Putamen (tissue), 1 donor: Measurements from ENCODE around the gene IL7R.
"Not testable (repeated sequence)": the region's sequence is repeated elsewhere in the genome, so short reads cannot be mapped to it uniquely, and the experiment has no call there.

Experiments
- DNase-seq: peaks from one replicate; pipeline ENCODE4 v3.0.0-alpha.2; 2016; ENCODE audit warnings: low spot score

Gene IL7R

DNA sequence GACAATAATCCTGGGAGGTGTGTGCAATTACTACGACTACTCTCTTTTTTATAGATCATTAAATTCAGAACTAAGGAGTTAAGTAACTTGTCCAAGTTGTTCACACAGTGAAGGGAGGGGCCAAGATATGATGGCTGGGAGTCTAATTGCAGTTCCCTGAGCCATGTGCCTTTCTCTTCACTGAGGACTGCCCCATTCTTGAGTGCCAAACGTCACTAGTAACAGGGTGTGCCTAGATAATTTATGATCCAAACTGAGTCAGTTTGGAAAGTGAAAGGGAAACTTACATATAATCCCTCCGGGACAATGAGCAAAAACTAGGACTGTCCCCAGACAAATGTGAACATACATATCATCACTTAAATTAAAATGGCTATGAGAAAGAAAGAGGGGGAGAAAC lies 20.2 kb downstream of the IL7R start:
- no peak for DNase-seq

GRCh38 chr5:35877655-35878054 lies 21.0 kb downstream of the IL7R start:
- no peak for DNase-seq

- no peak for DNase-seq
These were observed 21.4 kb downstream of the IL7R start for GRCh38 chr5:35878079-35878478.

GRCh38 chr5:35879096-35879495 lies 22.4 kb downstream of the IL7R start:
- no peak for DNase-seq

DNA sequence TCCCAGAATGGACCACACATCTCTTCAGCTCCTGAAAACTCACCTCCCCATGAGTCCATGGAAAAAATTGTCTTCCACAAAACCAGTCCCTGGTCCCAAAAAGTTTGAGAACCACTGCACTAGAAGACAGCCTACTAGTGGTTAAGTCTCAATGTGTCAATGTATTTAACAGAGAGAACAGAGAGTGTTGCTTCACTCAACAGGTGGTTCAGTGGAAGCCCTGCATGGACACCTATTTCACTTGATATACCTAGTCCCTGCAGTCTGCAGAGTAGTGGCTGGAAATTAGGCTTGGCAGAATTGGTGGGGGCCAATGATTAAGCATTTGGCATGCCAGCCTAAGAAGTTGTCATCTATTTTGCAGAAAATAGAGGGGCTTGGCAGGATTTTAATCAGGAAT lies 23.0 kb downstream of the IL7R start:
- no peak for DNase-seq

DNA sequence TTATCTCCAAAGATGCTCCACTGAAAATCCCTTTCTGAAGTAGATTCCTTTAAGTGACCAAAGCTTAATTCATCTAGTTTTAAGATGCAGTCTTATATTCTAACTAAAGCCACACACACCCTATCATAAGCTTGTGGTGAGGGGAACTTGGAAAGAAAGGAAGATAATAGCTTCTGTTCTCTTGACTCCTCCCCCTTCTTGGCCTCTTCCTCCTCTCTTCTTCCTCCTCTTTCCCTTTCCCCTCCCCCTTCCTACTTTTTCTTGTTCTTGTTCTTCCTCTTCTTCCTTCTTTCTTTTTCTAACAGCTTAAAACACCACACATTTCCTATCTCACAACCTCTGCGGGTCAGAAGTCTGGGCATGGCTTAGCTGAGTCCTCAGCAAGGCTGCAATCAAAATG lies 23.5 kb downstream of the IL7R start:
- DNase-seq, result no peak

GRCh38 chr5:35881758-35882157 lies 25.1 kb downstream of the IL7R start:
- no peak for DNase-seq

GRCh38 chr5:35884191-35884769 lies 27.6 kb downstream of the IL7R start:
- no peak for DNase-seq

DNA sequence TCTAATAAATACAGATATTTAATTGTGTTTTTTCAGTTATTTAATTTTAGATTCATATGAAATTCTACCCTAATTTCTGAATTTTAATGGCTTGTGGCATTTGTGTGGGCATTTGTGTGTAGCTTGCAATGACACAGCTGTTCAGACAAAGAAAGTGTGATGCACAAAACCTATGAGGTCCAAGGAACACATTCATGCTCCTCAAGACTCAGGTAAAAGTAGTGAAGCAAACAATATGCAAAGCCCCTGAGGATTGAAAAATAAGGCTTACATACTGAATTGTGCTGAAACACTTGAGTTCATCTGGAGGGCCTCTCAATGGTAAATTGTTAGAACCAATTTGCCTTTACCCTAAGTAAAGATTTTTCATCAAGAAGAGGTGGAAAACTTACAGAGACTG lies 28.1 kb downstream of the IL7R start:
- no peak for DNase-seq

GRCh38 chr5:35886381-35886780 lies 29.7 kb downstream of the IL7R start:
- no peak for DNase-seq

- DNase-seq, result no peak
These were observed 30.8 kb downstream of the IL7R start for GRCh38 chr5:35887321-35888100.

DNA sequence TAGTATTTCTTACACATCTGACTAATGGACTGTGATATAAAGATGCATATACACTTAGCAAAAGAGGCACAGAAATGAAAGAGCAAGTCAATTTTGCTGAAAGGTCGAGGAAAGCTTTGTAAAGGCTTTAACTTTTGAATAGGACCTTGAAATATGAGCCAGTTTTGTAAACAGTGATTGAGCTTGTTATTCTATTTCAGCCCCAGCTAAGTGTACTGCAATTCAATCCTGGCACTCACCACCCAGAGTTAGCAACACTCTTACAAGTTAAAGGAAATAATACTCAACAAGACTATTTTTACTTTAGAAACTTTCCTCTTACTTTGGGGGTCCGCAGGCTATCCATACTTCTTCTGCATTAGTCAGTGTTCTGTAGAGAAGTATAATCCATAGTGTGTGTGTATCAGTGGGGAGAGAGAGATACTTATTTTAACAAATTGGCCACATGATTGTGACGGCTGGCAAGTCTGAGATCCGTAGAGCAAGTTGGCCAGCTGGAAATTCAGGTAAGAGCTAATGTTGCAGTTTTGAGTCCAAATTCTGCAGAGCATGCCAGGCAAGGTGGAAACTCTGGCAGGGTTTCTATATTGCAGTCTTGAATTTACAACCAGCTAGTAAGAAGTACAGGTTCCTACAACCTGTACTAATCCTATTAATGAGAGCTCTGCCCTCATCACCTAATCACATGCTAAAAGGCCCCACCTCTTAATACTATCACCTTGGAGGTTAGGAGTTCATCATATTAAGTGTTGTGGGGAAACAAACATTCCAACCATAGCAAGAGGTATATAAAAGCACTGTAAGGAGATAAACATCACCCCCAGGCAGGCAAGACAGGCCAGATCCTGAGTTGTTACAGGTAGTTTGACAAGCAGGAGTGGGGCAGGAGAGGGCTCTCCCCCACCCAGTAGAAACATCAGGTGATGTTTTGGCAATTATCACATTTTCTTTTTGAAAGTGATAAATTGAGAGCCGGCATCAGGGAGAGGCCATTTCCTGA lies 33.6 kb downstream of the IL7R start:
- no peak for DNase-seq

DNA sequence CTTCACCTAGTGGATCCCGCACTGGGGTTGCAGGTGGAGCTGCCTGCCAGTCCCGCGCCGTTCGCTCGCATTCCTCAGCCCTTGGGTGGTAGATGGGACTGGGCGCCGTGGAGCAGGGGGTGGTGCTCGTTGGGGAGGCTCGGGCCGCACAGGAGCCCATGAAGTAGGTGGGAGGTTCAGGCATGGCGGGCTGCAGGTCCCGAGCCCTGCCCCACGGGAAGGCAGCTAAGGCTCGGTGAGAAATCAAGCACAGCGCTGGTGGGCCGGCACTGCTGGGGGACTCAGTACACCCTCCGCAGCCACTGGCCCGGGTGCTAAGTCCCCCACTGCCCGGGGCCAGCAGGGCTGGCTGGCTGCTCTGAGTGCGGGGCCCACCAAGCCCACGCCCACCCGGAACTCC lies 36.1 kb downstream of the IL7R start:
- DNase-seq, result not testable (repeated sequence)

- no peak for DNase-seq
These were observed 37.4 kb downstream of the IL7R start for GRCh38 chr5:35894131-35894530.

GRCh38 chr5:35898952-35899660 lies 42.4 kb downstream of the IL7R start:
- DNase-seq, result no peak

DNA sequence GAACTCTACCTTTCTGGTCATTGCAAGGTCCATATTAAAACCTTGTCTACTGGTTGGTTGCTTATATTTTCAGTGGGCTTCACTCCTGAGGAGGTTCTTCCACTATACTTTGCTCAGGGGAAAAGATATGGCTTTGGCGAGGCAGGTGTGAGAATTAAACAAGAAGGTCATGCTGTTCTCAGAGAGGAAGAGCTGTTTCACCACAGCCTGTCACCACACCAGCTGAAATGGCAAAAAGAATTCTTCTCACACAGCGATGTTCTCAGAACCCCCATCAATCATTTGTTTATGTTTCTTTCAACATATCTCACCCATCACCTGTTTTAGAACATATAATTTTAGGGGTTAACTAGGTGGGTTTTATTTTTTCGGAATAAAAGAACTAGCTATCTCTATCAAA lies 43.1 kb downstream of the IL7R start:
- DNase-seq, result no peak

DNA sequence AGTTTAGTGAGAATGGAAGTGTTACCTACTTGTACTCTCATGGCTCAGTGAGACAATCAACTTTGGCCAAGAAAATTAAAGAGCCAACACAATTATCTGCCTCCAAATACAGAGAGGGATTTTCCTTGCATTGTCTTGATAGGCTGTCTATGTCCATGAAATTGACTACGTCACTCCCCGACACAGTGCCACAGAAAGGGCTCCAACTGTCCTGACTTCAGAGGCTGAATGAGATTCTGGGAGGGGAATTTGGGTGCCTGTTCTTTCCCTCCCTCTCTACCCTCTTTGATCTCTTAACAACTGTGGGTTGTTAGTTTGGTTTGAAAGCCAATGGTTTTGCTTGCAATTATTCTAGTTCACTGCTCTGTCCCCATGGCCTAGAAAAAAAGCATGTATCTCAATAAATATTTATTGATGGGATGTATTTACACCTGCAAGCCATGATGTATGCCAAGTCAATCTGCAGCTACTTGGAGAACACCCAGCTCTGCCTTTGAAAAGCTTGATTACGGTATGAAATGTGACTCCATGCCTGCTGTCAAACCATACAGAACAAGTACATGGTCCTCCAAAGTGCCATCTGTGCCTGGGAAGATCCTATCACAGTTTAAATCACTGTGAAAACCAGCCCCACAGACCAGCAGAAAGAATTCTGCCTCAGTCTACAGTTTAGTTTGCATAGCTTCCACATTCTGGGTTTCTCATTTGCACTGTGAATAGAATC lies 44.4 kb downstream of the IL7R start:
- DNase-seq, result no peak

- DNase-seq, result no peak
These were observed 45.5 kb downstream of the IL7R start for GRCh38 chr5:35902046-35902672.

DNA sequence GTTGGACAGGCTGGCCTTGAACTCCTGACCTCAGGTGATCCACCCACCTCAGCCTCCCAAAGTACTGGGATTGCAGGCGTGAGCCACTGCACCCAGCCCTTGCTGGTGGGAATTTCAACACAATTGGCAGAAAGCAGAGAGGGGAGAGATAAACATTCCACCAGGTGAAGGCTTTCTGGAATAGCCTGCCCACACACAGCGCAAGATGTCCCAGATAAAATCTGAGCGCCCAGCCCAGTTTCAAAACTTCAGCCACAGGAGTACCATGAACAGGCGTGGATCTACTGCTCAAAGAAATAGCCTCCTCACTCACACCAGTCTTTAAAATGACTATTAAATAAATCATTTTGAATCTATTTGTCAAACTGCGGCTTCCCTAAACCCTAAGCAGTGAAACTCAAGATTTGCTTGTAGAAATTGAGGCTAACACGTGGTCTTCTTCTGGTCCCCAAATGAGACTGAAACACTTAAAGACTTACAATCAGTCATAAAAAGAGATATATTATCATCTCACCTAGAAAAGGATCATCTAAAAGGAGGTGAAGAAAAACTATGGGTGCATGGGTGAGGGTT lies 47.0 kb downstream of the IL7R start:
- no peak for DNase-seq

DNA sequence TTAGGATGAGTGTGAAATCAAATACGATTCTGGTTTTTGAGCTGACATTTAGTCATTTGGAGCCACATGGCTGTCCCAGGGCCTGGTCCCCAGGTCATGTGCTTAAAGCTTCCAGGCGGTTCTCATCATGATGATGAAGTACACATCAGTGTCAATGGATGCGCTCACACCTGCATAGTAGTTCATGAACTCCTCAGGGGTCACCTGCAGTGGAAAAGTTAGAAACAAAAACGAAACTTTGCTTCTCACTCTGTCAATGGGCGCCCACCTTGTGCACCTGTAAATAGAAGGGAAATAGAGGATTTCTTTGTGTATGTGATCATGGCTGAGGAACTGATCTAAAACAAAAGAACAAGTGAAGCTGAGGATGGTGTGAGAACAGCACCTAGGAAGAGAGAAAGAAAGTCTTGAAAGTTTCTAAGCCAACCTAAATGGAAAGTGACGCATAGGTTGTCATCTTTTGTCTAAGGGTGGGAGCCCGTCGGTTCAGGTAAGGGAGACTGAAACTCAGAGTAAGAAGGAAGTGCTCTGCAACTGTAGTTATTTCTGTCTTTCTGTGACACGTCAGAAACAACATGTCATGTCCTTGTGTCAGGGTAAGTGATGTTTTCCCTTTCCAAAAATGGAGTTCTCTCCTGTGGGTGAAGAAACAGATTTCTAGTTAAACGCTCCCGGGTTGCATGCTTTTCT lies 47.9 kb downstream of the IL7R start:
- no peak for DNase-seq
